KMS-11 (cell line): ENCODE results near the gene CACNG1.

Source experiments
- H2AFZ ChIP-seq: fragments of 200-600 bp; sonication (generic); 2 replicates; pipeline ENCODE4 v1.6.1; 2016; ENCODE audit warnings: antibody characterized with exemption, mixed run types, low read depth
- H3K27ac ChIP-seq: fragments of 200-600 bp; sonication (generic); 2 replicates; pipeline ENCODE4 v1.6.1; 2016; ENCODE audit warnings: mild to moderate bottlenecking, mixed run types
- H3K27me3 ChIP-seq: fragments of 200-600 bp; sonication (generic); 2 replicates; pipeline ENCODE4 v1.6.1; 2017; ENCODE audit warnings: mild to moderate bottlenecking, low read depth, mixed run types, moderate library complexity; ENCODE audit not compliant: insufficient read depth
- H3K36me3 ChIP-seq: fragments of 200-600 bp; sonication (generic); 2 replicates; pipeline ENCODE4 v1.6.1; 2017; ENCODE audit warnings: mild to moderate bottlenecking, mixed run types; ENCODE audit not compliant: insufficient read depth
- H3K4me1 ChIP-seq: fragments of 200-600 bp; sonication (generic); 2 replicates; pipeline ENCODE4 v1.6.1; 2016; ENCODE audit warnings: mild to moderate bottlenecking, low read depth, mixed run types; ENCODE audit not compliant: poor library complexity, severe bottlenecking
- H3K4me2 ChIP-seq: fragments of 200-600 bp; sonication (generic); 2 replicates; pipeline ENCODE4 v1.7.0; 2016; ENCODE audit warnings: mild to moderate bottlenecking, mixed run types
- H3K4me3 ChIP-seq: fragments of 200-600 bp; sonication (generic); IDR thresholded peaks from 2 replicates; pipeline ENCODE4 v1.6.1; 2017; ENCODE audit warnings: low read depth, low read length, mixed read lengths; ENCODE audit not compliant: insufficient read depth
- H3K79me2 ChIP-seq: fragments of 200-600 bp; sonication (generic); 2 replicates; pipeline ENCODE4 v1.6.1; 2016; ENCODE audit warnings: low read depth, mixed run types; ENCODE audit not compliant: insufficient read depth
- H3K9ac ChIP-seq: fragments of 200-600 bp; sonication (generic); 2 replicates; pipeline ENCODE4 v1.6.1; 2016; ENCODE audit warnings: mild to moderate bottlenecking, mixed run types
- H4K20me1 ChIP-seq: fragments of 200-600 bp; sonication (generic); 2 replicates; pipeline ENCODE4 v1.6.1; 2016; ENCODE audit warnings: mild to moderate bottlenecking, mixed run types; ENCODE audit not compliant: insufficient read depth
- CTCF ChIP-seq: fragments of 200-600 bp; sonication (generic); conservative IDR thresholded peaks from 2 replicates; pipeline ENCODE4 v1.6.1; 2017; ENCODE audit warnings: low read depth, mild to moderate bottlenecking, antibody characterized with exemption, low read length, moderate library complexity, mixed read lengths

Gene CACNG1

DNA sequence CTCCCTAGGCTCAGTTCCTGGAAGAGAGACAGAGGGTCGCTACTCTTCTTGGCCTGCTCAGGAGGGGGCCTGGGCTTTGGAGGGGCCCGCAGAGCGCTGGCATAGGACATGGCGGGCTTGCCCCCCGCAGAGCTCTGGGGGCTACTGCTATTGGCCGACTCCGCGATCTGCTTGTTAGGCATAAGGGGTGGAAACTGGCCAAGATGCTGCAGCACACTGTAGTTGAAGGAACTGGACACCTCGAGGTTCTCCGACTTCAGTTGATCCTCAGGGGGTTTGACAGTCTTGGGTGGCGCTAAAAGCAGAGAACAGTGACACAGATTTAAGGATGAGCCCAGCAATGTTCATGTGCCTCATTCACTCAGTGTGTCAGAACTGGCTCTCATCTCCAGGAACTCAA is 33.9 kb downstream of the CACNG1 start:
- Histone ChIP-seq H4K20me1 (0 out of 2 replicates have a peak, but pooled peaks cover 3% of the 10 kb centered on the region), H3K27me3 (no peaks in the 10 kb centered on the region), H3K4me3 (no peak overlapping the region), H3K9ac (no peak overlapping the region), H3K27ac (no peak overlapping the region), H3K79me2 (no peaks in the 10 kb centered on the region), H3K4me2 (no peak overlapping the region), H3K36me3 (peaks cover 7% of the 10 kb centered on the region; the same call in 1 of the 2 replicates), H2AFZ (no peak overlapping the region), H3K4me1 (peaks cover 29% of the 10 kb centered on the region)
- no peak for TF ChIP-seq CTCF

GRCh38 chr17:67079491-67079890 is 35.1 kb downstream of the CACNG1 start:
- no peak overlapping the region for H3K27ac ChIP-seq
- no peak overlapping the region for H2AFZ ChIP-seq
- H3K27me3 ChIP-seq, result no peaks in the 10 kb centered on the region
- H3K4me3 ChIP-seq, result no peak overlapping the region
- no peak for TF ChIP-seq CTCF
- H3K9ac ChIP-seq, result no peak overlapping the region
- H3K4me1 ChIP-seq, result peaks cover 41% of the 10 kb centered on the region
- no peak overlapping the region for H3K4me2 ChIP-seq
- H3K79me2 ChIP-seq, result no peaks in the 10 kb centered on the region
- H4K20me1 ChIP-seq, result peaks cover 7% of the 10 kb centered on the region; the same call in 1 of the 2 replicates
- peaks cover 7% of the 10 kb centered on the region; the same call in 1 of the 2 replicates for H3K36me3 ChIP-seq

- no peak overlapping the region for H3K4me3 ChIP-seq
- no peak for TF ChIP-seq CTCF
- no peaks in the 10 kb centered on the region for H3K27me3 ChIP-seq
- H2AFZ ChIP-seq, result no peak overlapping the region
- H3K36me3 ChIP-seq, result peaks cover 7% of the 10 kb centered on the region; the same call in 1 of the 2 replicates
- no peaks in the 10 kb centered on the region; the same call in 1 of the 2 replicates for H3K79me2 ChIP-seq
- H3K4me2 ChIP-seq, result peak overlapping the region; percentile 3; the same call in 1 of the 2 replicates
- H3K9ac ChIP-seq, result no peak overlapping the region
- H3K27ac ChIP-seq, result no peak overlapping the region
- H4K20me1 ChIP-seq, result peaks cover 7% of the 10 kb centered on the region; the same call in 1 of the 2 replicates
- H3K4me1 ChIP-seq, result peaks cover 45% of the 10 kb centered on the region
Measured at GRCh38 chr17:67080804-67081203, 36.5 kb downstream of the CACNG1 start.

DNA sequence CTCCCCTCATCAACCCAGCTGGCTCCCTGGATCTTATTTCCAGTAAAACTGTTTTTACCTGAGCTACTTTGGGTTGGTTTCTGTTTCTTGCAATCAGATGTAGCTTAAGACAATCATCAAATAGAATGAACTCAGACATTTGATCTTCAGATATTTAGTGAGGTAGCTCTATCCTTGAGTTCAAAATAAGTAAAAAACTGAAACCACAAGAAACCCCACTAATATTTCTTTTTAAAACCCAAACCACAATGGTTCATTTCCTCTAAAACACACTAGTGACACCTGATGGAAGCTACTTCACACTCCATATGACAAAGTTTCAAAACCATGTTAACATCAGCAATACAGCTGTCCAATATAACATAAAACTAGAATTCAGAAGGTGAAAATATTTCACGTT is 37.8 kb downstream of the CACNG1 start:
- no peaks in the 10 kb centered on the region; the same call in 1 of the 2 replicates for H3K79me2 ChIP-seq
- H4K20me1 ChIP-seq, result peaks cover 7% of the 10 kb centered on the region; the same call in 1 of the 2 replicates
- no peak overlapping the region for H2AFZ ChIP-seq
- H3K4me1 ChIP-seq, result peaks cover 45% of the 10 kb centered on the region
- peak overlapping the region; percentile 46 for H3K27ac ChIP-seq
- H3K4me3 ChIP-seq, result no peak overlapping the region
- TF ChIP-seq CTCF, result no peak; the same call in 1 of the 2 replicates
- peak overlapping the region; percentile 67 for H3K4me2 ChIP-seq
- H3K27me3 ChIP-seq, result no peaks in the 10 kb centered on the region
- no peak overlapping the region for H3K9ac ChIP-seq
- H3K36me3 ChIP-seq, result peaks cover 6% of the 10 kb centered on the region; the same call in 1 of the 2 replicates
